MM.1S (cell line): ENCODE results near the gene HCRTR2.

Experiments used
- DNase-seq: peaks from one replicate; pipeline ENCODE4 v3.0.0-alpha.2; 2015
- H2AFZ ChIP-seq: fragments of 300-600 bp; sonication (generic); 2 replicates; pipeline ENCODE4 v1.6.0; 2016; ENCODE audit warnings: antibody characterized with exemption, low read length
- H3F3A ChIP-seq: fragments of 300-600 bp; sonication (generic); 2 replicates; pipeline ENCODE4 v1.6.1; 2016; ENCODE audit warnings: mild to moderate bottlenecking, antibody characterized with exemption, low read length, moderate library complexity, mixed read lengths; ENCODE audit not compliant: insufficient read depth
- H3K27ac ChIP-seq: fragments of 300-600 bp; sonication (generic); 2 replicates; pipeline ENCODE4 v1.5.1; 2016; ENCODE audit warnings: mild to moderate bottlenecking, low read length
- H3K27me3 ChIP-seq: fragments of 300-600 bp; sonication (generic); replicated peaks from 2 replicates; pipeline ENCODE4 v1.6.0; 2016; ENCODE audit warnings: low read length; ENCODE audit not compliant: insufficient read depth
- H3K36me3 ChIP-seq: fragments of 300-600 bp; sonication (generic); replicated peaks from 2 replicates; pipeline ENCODE4 v1.6.1; 2016; ENCODE audit warnings: mild to moderate bottlenecking, low read length, mixed read lengths; ENCODE audit not compliant: insufficient read depth
- H3K4me1 ChIP-seq: fragments of 300-600 bp; sonication (generic); 2 replicates; pipeline ENCODE4 v1.6.1; 2016; ENCODE audit warnings: low read length, mixed read lengths
- H3K4me2 ChIP-seq: fragments of 300-600 bp; sonication (generic); 2 replicates; pipeline ENCODE4 v1.6.0; 2016; ENCODE audit warnings: low read depth, low read length
- H3K4me3 ChIP-seq: fragments of 300-600 bp; sonication (generic); 2 replicates; pipeline ENCODE4 v1.5.1; 2016; ENCODE audit warnings: low read length, mixed read lengths
- H3K79me2 ChIP-seq: fragments of 300-600 bp; sonication (generic); 2 replicates; pipeline ENCODE4 v1.6.1; 2016; ENCODE audit warnings: mixed run types, low read length, mixed read lengths
- H3K9ac ChIP-seq: fragments of 300-600 bp; sonication (generic); 2 replicates; pipeline ENCODE4 v1.6.1; 2016; ENCODE audit warnings: low read length, mixed read lengths
- H3K9me2 ChIP-seq: fragments of 300-600 bp; sonication (generic); replicated peaks from 2 replicates; pipeline ENCODE4 v1.6.1; 2016; ENCODE audit warnings: mild to moderate bottlenecking, low read length, mixed read lengths; ENCODE audit not compliant: insufficient read depth
- H3K9me3 ChIP-seq: fragments of 300-600 bp; sonication (generic); replicated peaks from 2 replicates; pipeline ENCODE4 v1.6.1; 2016; ENCODE audit warnings: mild to moderate bottlenecking, low read length, mixed read lengths; ENCODE audit not compliant: insufficient read depth
- H4K20me1 ChIP-seq: fragments of 300-600 bp; sonication (generic); 2 replicates; pipeline ENCODE4 v1.6.1; 2016; ENCODE audit warnings: mild to moderate bottlenecking, low read length, moderate library complexity, mixed read lengths; ENCODE audit not compliant: insufficient read depth
- EZH2 ChIP-seq: fragments of 300-600 bp; sonication (generic); optimal IDR thresholded peaks from 2 replicates; pipeline ENCODE3; 2017; ENCODE audit warnings: low read depth, mild to moderate bottlenecking, antibody characterized with exemption, low read length, mixed read lengths
- EZH2phosphoT487 ChIP-seq: fragments of 300-600 bp; sonication (generic); IDR thresholded peaks from 2 replicates; pipeline ENCODE4 v1.6.1; 2018; ENCODE audit warnings: antibody characterized with exemption, low read length
- TF ChIP-seq, protein P1 (sequence below): fragments of 300-600 bp; sonication (generic); IDR thresholded peaks from 2 replicates; pipeline ENCODE4 v1.5.1; 2016; ENCODE audit warnings: antibody characterized with exemption, low read length, mixed read lengths

HCRTR2 gene

GRCh38 chr6:55174211-55175026, at the start of gene HCRTR2:
Gene HCRTR2 (plus strand): TSS chr6:55174515. CDS start chr6:55174588, 73 bp downstream.
- Histone ChIP-seq H3K79me2 (no peaks in the 10 kb centered on the region), H3K9me3 (no peaks in the 10 kb centered on the region), H3K27ac (no peak within 1 kb of the TSS), H3K27me3 (no peaks in the 10 kb centered on the region), H3K4me1 (no peaks in the 10 kb centered on the region), H3K9ac (no peak within 1 kb of the TSS), H3K4me3 (no peak within 1 kb of the TSS), H3K9me2 (no peaks in the 10 kb centered on the region), H4K20me1 (no peaks in the 10 kb centered on the region), H3K36me3 (no peaks in the 10 kb centered on the region), H3F3A (no peaks in the 10 kb centered on the region), H3K4me2 (no peak within 1 kb of the TSS), H2AFZ (no peak within 1 kb of the TSS)
- TF ChIP-seq EZH2phosphoT487 (no peak), EZH2 (no peak)
- TF ChIP-seq, protein P1, sequence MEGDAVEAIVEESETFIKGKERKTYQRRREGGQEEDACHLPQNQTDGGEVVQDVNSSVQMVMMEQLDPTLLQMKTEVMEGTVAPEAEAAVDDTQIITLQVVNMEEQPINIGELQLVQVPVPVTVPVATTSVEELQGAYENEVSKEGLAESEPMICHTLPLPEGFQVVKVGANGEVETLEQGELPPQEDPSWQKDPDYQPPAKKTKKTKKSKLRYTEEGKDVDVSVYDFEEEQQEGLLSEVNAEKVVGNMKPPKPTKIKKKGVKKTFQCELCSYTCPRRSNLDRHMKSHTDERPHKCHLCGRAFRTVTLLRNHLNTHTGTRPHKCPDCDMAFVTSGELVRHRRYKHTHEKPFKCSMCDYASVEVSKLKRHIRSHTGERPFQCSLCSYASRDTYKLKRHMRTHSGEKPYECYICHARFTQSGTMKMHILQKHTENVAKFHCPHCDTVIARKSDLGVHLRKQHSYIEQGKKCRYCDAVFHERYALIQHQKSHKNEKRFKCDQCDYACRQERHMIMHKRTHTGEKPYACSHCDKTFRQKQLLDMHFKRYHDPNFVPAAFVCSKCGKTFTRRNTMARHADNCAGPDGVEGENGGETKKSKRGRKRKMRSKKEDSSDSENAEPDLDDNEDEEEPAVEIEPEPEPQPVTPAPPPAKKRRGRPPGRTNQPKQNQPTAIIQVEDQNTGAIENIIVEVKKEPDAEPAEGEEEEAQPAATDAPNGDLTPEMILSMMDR, result no peak
- DNase-seq, result no peak

- Histone ChIP-seq H2AFZ (no peak overlapping the region), H3K9me2 (no peaks in the 10 kb centered on the region), H3K79me2 (no peaks in the 10 kb centered on the region), H3K36me3 (no peaks in the 10 kb centered on the region), H3K27ac (no peak overlapping the region), H3K9me3 (no peaks in the 10 kb centered on the region), H3K27me3 (no peaks in the 10 kb centered on the region), H4K20me1 (no peaks in the 10 kb centered on the region), H3K4me2 (no peak overlapping the region), H3F3A (no peaks in the 10 kb centered on the region), H3K4me1 (no peaks in the 10 kb centered on the region), H3K4me3 (no peak overlapping the region), H3K9ac (no peak overlapping the region)
- DNase-seq, result no peak
- TF ChIP-seq, protein P1, result no peak
- no peak for TF ChIP-seq EZH2
- TF ChIP-seq EZH2phosphoT487, result no peak
Measured at GRCh38 chr6:55130806-55131324, 43.5 kb upstream of the HCRTR2 start.

GRCh38 chr6:55131616-55132015, 42.7 kb upstream of the HCRTR2 start:
- Histone ChIP-seq H3K9me3 (no peaks in the 10 kb centered on the region), H4K20me1 (no peaks in the 10 kb centered on the region), H3K4me1 (no peaks in the 10 kb centered on the region), H3K79me2 (no peaks in the 10 kb centered on the region), H3K9me2 (no peaks in the 10 kb centered on the region), H3K9ac (no peak overlapping the region), H3K36me3 (no peaks in the 10 kb centered on the region), H3K4me2 (no peak overlapping the region), H3F3A (no peaks in the 10 kb centered on the region), H2AFZ (no peak overlapping the region), H3K4me3 (no peak overlapping the region), H3K27me3 (no peaks in the 10 kb centered on the region), H3K27ac (no peak overlapping the region)
- TF ChIP-seq, protein P1, result no peak
- TF ChIP-seq EZH2phosphoT487 (no peak), EZH2 (no peak)
- no peak for DNase-seq
